Epidermal melanocyte (primary cell): ENCODE measurements around the gene RNASEH2C.
"Not testable (repeated sequence)": the region's sequence is repeated elsewhere in the genome, so short reads cannot be mapped to it uniquely, and the experiment has no call there.

ENCODE experiments used
- DNase-seq: peaks from one replicate; pipeline ENCODE4 v3.0.0; 2011; ENCODE audit warnings: low spot score; ENCODE audit not compliant: insufficient read length

The RNASEH2C gene

DNA sequence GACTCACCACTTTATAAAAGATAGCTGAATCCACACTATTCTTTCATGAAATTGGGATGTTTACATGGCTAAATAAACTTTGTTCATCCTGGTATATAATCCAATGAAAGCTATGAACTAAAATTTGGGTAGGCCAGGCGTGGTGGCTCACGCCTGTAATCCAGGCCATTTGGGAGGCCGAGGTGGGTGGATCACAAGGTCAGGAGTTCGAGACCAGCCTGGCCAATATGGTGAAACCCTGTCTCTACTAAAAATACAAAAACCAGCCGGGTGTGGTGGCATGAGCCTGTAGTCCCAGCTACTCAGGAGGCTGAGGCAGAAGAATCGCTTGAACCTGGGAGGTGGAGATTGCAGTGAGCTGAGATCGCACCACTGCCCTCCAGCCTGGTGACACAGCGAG lies 28.8 kb downstream of the RNASEH2C start:
- DNase-seq, result not testable (repeated sequence)

DNA sequence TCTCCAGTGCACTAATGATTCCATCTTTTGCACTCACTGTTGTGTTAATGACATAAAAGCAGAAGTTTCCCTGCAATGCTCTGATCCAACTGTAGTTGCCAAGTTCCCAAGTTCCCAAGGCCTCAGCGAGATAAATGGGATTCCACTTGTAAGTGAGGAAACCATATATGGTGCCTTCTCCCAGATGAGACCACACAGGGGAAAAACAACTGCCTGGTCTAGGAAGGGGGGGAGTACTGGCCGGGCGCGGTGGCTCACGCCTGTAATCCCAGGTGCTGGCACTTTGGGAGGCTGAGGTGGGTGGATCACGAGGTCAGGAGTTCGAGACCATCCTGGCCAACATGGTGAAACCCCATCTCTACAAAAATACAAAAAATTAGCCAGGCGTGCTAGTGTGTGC lies 34.6 kb downstream of the RNASEH2C start:
- no peak for DNase-seq

DNA sequence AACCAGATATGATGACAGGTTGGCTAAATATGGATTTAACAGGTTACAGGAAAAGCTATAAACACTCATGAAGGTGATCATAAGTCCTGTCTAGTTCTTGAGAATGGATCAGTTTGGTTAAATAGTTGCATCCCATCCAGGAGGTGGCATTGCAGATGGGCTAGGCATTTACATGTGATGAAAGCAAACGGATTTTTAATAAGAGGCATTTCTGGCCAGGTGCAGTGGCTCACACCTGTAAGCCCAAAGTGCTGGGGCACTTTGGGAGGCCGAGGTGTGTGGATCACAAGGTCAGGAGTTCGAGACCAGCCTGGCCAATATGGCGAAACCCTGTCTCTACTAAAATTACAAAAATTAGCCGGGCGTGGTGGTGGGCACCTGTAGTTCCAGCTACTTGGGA lies 37.1 kb downstream of the RNASEH2C start:
- not testable (repeated sequence) for DNase-seq

- no peak for DNase-seq
Measured at GRCh38 chr11:65680192-65680743, 40.3 kb downstream of the RNASEH2C start.

DNA sequence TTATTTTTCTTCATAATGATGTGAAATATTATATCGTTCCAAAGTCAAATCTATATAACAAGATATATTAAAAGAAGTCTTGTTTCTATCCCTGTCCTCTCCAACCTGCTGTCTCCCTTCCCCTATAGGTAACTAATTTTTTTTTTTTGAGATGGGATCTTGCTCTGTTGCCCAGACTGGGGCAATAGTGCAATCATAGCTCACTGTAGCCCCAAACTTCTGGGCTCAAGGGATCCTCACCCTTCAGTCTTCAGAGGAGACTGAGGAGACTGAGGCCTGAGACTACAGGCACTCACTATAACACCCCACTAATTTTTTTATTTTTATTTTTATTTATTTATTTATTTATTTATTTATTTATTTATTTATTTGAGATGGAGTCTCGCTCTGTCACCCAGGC lies 47.6 kb downstream of the RNASEH2C start:
- DNase-seq, result no peak

DNA sequence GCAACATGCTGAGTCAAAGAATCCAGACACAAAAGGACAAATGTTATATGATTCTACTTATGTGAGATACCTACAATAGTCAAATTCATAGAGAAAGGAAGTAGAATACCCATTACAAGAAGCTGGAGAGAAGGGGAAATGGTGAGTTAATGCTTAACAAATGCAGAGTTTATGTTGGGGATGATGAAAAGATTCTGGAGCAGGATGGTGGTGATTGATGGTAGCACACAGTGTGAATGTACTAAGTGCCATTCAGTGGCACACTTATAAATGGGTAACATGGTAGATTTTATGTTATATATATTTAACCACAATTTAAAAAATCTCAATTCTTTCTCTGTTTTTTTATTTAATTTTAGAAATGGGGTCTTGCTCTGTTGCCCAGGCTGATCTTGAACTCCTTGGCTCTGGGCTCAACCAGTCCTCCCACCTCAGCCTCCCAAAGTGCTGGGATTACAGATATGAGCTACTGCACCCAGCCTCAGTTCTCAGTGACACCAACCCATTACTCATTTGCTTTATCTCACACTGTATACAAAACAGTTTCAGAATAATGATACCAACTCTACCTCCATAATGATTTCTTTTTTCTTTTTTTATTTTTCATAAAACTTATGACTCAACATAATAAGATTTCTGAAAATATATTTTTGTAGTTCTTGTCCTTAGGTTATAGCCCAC lies 48.3 kb downstream of the RNASEH2C start:
- no peak for DNase-seq
